HUDEP-2 (cell line): ENCODE data around the gene FLYWCH1.
A peak's percentile ranks its signal among the peaks of the same experiment; 100 is the strongest.

Experiments used
- DNase-seq, 76 experiments: peaks; one replicate each; lab custom pipeline; 2025; ENCODE audit not compliant: unreplicated experiment in 76 of 76; lab: John Stamatoyannopoulos, UW

FLYWCH1 gene

DNA sequence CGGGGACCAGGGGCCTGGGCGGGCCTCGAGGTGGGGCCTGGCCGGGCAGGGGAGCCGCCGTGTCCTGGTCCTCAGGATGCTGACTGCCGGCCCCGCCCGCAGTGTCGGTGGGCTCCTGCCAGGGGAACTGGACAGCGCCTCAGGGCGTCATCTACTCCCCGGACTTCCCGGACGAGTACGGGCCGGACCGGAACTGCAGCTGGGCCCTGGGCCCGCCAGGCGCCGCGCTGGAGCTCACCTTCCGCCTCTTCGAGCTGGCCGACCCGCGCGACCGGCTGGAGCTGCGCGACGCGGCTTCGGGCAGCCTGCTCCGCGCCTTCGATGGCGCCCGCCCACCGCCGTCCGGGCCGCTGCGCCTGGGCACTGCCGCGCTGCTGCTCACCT, 55.1 kb downstream of the FLYWCH1 start:
- DNase-seq, result no peak

DNA sequence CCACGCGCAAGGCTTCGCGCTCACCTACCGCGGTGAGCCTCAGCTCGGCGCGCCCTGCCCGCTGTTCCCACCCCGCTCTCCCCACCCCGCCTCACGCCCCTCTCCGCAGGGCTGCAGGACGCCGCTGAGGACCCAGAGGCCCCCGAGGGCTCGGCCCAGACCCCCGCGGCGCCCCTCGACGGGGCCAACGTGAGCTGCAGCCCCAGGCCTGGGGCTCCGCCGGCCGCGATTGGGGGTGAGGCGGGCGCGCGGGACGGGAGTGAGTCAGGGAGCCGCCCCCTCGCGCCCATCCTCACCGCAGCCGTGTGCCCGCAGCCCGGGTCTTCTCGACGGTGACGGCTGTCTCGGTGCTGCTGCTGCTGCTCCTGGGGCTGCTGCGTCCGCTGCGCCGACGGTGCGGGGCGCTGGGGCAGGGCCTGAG, 55.5 kb downstream of the FLYWCH1 start:
- no peak for DNase-seq

DNA sequence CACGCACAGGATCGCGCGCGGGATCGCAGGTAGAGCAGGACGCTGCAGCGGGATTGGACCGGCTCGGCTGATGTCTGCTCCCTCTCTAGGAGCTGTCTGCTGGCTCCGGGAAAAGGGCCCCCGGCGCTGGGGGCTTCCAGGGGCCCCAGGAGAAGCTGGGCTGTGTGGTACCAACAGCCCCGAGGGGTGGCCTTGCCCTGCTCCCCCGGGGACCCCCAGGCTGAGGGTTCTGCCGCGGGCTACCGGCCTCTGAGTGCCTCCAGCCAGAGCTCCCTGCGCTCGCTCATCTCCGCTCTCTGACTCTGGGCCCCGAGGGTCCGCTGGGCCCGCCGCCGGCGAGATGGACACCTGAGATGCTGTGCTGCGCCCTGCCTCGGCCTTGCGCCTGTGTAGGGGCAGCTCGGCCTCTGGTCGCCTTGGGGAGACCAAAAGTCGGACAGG, 56.0 kb downstream of the FLYWCH1 start:
- DNase-seq, result no peak

GRCh38 chr16:2968368-2968737, 56.6 kb downstream of the FLYWCH1 start:
- DNase-seq, result no peak

DNA sequence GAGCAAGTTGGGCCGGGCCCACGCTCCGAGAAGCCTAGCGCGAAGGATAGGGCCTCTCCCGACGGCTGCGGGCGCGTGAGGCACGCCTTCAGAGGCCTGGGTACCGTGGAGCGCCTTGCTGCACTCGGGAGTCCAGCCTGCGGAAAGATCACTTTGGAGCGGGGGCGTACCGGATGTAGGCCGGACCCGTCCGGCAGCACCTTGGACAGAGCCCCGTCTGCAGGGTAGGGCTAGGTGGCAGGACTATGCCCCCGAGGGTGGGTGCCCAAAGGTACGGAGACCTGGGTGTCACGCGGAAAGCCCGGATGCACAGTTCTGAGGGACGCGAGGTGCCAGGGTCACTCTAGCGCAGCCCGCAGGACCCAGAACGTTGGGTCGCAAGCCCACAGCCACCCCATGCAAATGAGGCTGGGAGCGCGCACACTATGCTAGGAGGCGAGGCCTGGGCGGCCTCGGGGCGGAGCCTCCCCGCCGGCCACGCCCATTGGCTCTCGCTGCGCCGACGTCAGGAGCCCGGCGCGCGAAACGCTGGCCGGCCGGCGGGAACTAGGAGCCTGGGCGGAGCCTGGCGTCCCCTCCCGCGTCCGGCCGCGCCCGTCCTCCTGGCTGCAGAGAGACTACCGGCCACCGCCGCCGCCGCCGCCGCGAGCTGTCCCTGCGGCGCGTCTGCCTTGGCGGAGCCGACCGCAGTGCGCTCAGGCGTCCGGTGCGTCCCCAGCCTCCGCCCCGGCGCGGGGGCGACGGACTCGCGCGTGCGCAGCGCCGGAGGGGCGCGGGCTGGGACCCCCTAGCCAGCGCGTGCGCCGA, 57.2 kb downstream of the FLYWCH1 start, which contains the start of gene PAQR4:
PAQR4 (plus strand) TSS at position 611 of the 807 bp plus-strand sequence. CDS start 327 bp downstream, outside the sequence.
- peak in 70 of 76 experiments; percentile 26 to 95 (median 78) for DNase-seq

DNA sequence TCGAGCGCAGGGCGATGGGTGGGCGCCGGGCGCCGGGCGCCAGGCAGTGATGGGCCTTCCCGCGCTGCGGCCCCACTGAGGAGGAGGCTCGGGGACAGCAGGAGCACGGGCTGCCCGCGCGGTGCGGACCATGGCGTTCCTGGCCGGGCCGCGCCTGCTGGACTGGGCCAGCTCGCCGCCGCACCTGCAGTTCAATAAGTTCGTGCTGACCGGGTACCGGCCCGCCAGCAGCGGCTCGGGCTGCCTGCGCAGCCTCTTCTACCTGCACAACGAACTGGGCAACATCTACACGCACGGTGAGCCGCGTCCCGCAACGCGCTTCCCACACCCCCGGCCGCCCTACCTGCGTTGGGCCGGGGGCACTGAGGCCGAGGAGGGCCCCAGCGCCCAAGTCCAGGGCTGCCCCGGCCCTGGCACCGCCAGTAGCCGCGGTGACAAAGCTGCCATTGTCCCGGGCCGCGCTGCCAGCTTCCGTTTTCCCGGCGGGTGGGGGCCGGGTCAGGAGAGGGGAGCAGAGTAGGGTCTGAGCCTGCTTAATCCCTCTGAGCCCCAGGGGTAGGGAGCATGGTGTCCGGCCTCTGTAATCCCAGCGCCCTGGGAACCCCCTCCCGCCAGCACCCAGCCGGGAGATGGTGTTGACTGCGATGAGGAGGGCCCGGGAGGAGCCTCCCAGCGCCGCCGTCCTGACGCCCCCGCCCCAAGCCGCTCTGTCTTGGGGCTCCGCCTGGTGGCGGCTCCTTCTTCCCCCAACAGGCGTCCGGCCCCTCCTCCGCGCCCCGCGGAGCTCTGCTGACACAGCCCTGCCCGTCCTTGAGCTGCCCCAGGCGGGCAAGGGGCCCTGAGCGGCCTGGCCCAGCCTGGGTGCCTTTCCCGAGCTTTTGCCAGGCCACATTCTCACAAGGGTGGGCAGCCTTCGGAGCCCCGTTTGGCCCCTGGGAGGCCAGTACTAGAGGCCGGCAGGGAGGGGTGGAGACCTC, 58.1 kb downstream of the FLYWCH1 start:
- DNase-seq, result peak in 66 of 76 experiments; percentile 8 to 82 (median 63)

DNA sequence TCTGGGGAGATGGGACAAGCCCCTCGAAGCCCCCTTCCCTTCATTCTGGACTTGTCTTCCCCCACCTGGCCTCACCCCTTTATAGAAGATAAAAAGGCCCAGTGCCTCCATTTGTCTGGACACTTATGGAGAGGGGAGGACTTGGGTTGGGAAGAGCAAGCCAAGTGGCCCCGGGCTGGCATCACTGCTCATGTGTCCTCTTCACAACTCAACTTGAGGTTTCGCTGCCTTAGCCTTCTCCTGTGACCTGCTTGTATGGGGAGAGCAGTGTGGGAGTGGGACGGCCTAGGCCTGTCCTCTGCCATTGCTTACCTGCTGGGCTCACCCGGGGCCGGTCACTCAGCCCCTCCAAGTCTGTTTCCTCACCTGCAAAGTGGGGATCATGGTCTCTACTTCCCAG, 58.8 kb downstream of the FLYWCH1 start:
- peak in 1 of 76 experiments; percentile 10 for DNase-seq

DNA sequence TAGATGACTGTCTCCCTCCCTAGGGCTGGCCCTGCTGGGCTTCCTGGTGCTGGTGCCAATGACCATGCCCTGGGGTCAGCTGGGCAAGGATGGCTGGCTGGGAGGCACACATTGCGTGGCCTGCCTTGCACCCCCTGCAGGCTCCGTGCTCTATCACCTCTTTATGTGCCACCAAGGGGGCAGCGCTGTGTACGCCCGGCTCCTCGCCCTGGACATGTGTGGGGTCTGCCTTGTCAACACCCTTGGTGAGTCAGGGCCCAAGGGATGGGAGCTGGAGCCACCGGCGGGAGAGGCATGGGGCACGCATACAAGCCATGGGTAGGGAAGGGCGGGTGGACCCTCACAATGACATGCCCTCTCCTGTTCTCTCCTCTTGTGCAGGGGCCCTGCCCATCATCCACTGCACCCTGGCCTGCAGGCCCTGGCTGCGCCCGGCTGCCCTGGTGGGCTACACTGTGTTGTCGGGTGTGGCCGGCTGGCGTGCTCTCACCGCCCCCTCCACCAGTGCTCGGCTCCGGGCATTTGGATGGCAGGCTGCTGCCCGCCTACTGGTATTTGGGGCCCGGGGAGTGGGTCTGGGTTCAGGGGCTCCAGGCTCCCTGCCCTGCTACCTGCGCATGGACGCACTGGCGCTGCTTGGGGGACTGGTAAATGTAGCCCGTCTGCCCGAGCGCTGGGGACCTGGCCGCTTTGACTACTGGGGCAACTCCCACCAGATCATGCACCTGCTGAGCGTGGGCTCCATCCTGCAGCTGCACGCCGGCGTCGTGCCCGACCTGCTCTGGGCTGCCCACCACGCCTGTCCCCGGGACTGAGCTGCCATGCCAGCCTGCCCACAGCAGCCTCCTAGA, 59.6 kb downstream of the FLYWCH1 start:
- no peak for DNase-seq

DNA sequence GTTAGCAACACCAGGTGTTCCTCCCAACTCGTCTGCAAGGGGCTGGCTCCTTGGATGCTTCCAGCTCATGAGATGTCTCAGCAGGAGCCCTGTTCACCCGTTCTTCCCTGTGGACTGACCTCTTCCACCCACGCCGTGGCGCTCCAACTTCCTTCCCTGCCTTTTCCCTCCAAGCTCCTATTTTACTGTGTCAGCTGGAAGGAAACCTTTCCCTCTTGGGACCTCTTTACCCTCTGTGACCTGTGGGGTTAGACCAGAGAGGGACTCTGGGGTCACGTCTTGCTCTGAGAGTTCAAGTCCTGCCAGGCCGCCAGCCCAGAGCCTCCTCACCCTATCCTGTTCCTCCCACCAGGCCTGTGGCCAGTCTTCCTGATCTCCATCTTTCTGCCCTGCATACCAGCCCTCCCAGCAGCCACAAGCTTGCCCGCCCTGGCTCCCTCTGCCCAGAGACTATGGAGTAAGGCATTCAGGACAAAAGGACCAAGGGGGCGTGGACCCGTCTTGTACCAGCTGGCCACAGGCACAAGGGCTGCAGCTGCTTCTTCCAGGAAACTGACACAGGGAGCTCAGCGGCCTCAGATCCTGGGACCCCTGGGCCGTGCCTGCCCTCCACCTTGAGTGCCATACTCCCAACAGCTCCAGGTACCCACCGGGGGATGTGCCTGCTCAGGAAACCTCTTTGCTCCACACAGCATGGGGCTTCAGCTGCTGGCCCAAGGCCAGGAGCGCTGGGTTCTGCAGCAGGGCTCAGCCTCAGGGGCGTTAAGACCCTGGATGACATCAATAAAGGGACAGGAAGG, 60.5 kb downstream of the FLYWCH1 start:
- no peak for DNase-seq

DNA sequence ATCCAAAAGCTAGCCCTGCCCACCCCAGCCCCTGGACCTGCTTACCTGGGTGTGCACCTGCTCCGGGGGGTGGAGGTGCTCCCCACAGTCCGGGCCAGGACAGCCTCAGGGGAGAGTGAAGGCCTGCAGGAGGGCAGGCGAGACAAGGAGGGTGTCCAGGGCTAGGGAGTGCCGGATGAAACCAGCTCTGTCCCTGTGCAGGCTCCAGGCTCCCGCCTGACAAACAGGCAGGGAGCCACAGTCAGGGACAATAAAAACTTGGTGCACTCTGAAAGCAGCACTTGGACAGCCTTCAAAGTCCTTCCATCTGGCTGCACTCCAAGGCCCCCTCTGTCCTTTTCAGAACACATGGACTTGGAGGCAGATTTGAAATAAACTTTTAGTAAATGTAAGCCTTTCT, 61.4 kb downstream of the FLYWCH1 start:
- no peak for DNase-seq

GRCh38 chr16:2973605-2974318, 62.0 kb downstream of the FLYWCH1 start:
- no peak for DNase-seq

DNA sequence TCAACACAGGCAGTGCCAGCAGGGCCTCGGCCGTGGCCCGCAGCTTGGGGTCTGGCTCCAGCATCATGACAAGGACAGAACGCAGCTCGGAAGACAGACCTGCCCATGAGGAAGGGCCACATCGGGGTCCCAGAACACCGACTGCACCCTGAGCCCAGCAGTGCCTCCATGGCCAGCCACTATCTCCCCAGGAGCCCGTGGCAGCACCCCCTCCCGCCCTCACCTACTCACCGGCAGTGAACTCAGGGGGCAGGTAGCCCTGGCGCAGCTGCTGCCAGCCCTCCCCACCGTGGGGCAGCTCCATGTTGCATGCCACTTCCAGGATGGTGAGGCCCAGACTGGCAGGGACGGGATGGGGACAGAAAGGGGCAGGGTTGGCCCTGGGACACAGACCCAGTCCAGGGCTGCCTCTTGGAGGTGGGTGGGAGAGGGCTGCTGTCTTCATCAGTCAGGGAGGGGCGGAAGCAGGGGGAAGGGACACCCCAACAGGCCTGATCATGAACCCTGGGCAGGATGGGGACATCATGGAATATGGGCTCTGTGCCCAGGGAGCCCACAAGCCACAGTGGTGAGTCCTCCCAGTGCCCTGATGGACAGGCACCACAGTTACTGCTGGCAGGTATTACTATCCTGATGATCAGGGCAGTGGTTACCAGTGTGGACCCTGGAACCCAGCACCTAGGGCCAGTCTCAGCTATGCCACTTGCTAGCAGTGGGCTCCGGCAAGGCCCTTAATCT, 62.8 kb downstream of the FLYWCH1 start:
- DNase-seq, result no peak

DNA sequence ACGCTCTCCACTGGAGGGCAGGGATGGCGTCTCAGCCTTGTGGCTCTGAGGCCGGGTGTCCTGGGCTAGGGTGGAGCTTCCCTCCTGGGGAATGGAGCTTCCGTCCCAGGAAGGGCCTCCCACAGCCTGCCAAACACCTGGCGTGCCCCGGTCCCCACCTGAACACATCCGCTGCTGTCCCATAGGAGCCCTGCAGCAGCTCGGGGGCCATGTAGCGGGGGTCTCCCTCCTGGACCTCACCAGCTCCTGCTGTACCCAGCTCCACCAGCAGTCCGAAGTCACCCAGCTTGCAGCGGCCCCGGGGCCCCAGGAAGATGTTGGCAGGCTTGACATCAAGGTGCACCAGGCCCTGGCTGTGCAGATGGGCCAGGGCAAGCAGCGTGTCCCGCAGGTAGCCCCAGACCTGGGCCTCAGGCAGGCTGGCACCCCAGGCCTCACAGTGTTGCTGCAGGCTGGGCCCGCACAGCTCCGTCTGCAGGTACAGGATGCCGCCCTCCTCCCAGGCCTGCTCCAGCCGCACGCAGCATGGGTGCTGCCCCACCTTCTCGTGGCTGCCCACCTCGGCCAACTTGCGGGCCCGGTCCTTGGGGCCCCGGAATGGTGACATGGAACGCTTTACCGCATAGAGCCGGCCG, 63.5 kb downstream of the FLYWCH1 start:
- DNase-seq, result no peak

DNA sequence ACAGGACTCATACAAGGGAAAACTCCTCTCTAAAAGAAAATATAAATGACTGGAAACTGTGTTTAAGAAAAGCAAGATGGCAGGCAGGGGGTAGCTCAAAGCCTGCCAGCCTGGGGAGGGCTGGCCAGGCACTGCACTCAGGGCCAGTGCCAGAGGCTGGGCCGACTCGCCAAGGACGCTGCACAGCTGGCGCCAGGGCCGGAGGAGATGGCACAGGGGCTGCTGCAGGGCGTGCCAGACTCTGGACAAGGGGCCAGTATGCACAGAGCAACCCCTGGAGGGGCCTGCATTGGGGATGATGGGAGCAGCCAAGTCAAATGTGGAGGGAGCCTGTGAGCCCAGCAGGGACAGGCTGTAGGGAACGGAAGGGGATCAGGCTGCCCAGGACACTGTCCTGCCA, 64.5 kb downstream of the FLYWCH1 start:
- DNase-seq, result no peak

DNA sequence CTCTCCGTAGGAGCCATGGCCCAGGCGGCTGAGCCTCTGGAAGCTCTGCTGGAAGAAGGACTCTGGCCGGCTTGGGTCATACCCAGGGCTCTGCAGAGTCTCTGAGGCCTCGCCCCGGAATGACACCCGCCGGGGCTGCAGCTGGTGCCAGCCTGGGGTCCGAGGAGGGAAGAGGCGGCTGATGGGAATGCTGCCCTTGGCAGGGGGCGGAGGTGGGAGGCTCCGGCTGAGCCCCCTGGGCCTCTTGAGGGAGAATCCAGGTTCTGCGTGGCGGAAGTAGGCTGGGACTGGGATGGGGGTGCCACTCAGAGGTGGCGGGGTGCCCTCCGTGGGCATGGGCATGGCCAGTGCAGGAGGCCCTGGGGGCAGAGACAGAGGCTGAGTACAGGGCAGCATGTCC, 64.9 kb downstream of the FLYWCH1 start:
- no peak for DNase-seq

- no peak for DNase-seq
These were observed 65.7 kb downstream of the FLYWCH1 start for GRCh38 chr16:2977440-2977839.

DNA sequence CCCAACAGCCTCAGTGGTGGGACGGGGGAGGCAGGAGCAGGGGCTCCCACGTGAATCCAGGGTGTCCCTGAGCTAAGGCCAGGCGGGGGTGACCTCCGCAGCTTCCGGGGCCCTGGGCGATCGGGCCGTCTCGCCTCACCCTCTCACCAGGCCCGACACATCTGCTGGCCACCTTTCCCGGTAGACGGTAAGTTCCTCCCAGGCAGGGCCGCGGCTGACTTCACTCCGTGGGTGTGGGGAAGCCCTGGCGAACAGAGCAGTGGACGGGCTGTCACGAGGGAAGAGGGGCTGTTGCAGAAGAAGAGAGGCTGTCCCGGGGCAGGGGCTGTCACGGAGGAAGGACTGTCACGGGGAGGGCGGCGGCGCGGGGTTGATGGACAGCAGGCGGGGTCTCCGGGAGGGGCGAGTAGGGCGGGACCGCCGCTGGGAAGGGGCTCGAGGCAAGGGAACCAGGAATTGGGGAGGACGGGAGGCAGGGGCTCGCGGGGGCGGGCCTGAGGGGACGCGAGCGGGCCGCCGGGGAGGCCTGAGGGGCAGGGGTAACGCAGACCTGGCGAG, 68.0 kb downstream of the FLYWCH1 start:
- DNase-seq, result peak in 30 of 76 experiments; percentile 8 to 62 (median 30)
